Kidney (tissue), 14 donors: ENCODE data around the gene PPP1R3E. TPM values are rescaled to one million over a fixed set of nuclear protein-coding genes. Genes with fewer than 3 reads are reported as not detected.

Experiments
- DNase-seq, 5 donors: peaks; one replicate each; pipeline ENCODE4 v3.0.0-alpha.2; 2013 to 2020
- FAIRE-seq: peaks from 2 replicates; lab custom pipeline; 2012; peaks lifted over from hg19 to GRCh38; lab: Jason Lieb, UNC
- H3K27ac ChIP-seq, 2 donors: one replicate each; pipeline ENCODE4 v1.7.0; 2013; ENCODE audit warnings: low read depth in 2 of 2, low read length in 2 of 2, inconsistent platforms in 1 of 2
- H3K27me3 ChIP-seq: one replicate; pipeline ENCODE4 v1.7.1; 2013; ENCODE audit warnings: low read length, inconsistent platforms; ENCODE audit not compliant: control insufficient read depth, insufficient read depth
- H3K36me3 ChIP-seq, 3 donors: one replicate each; pipeline versions ENCODE4 v1.7.0 to v1.7.1; 2013; ENCODE audit warnings: low read length in 3 of 3, control low read depth in 1 of 3, inconsistent platforms in 1 of 3; ENCODE audit not compliant: insufficient read depth in 3 of 3, control insufficient read depth in 2 of 3
- H3K4me1 ChIP-seq, 3 donors: one replicate each; pipeline versions ENCODE4 v1.7.0 to v1.7.1; 2013; ENCODE audit warnings: low read length in 3 of 3, inconsistent platforms in 1 of 3, low read depth in 1 of 3; ENCODE audit not compliant: control insufficient read depth in 2 of 3, insufficient read depth in 2 of 3
- H3K4me3 ChIP-seq, 3 donors: one replicate each; pipeline versions ENCODE4 v1.7.0 to v1.8.1; 2013; ENCODE audit warnings: low read length in 3 of 3, control low read depth in 1 of 3, inconsistent platforms in 1 of 3
- H3K9ac ChIP-seq, 3 donors: one replicate each; pipeline versions ENCODE4 v1.7.0 to v1.7.1; 2013; ENCODE audit warnings: low read length in 3 of 3, control low read depth in 1 of 3, inconsistent platforms in 1 of 3
- H3K9me3 ChIP-seq, 3 donors: one replicate each; pipeline versions ENCODE4 v1.7.0 to v1.7.1; 2013; ENCODE audit warnings: low read length in 3 of 3, control low read depth in 1 of 3, inconsistent platforms in 1 of 3; ENCODE audit not compliant: control insufficient read depth in 2 of 3, insufficient read depth in 1 of 3
- intact Hi-C: fragments of 100-400 bp; cut with DNase I; formaldehyde crosslinking; loops from one replicate; pipeline ENCODE4 v1.11.1; 2022
- polyA plus RNA-seq: library from polyadenylated mRNA; stranded (reverse); fragments of 350-450 nt; fragmentation: Illumina TruSeq; extraction: RNeasy Lipid Tissue Mini Kit (QIAGEN cat#74804); gene quantifications from one replicate; pipeline ENCODE4 v1.2.3, GENCODE V29; 2014; ENCODE audit warnings: low read depth, low replicate concordance; ENCODE audit not compliant: insufficient read depth
- total RNA-seq: library from RNA; stranded (reverse); fragmentation: NEBNext Ultra II Directional; extraction: Animal tissue kit (Norgen Biotek cat#: 25700); gene quantifications from one replicate; pipeline ENCODE4 v1.2.1, GENCODE V29; 2021
- TF ChIP-seq, protein P1 (sequence below): IDR thresholded peaks from 3 replicates; pipeline ENCODE4 v1.5.1; 2012; ENCODE audit warnings: mild to moderate bottlenecking, moderate library complexity, borderline replicate concordance; ENCODE audit not compliant: insufficient read depth; ENCODE audit errors: extremely low read depth
- donor health status: control.
- donor health status: control.
- donor health status: control.
- donor health status: control.
- donor health status: control.
- donor health status: DM: yes; HTN: yes; CAD: no.
- donor health status: Normal renal cell carcinoma (clear cell type).

Gene PPP1R3E
- total and polyA plus RNA-seq, 2 donors from 2014 or later, result 17.3 to 22.8 TPM

DNA sequence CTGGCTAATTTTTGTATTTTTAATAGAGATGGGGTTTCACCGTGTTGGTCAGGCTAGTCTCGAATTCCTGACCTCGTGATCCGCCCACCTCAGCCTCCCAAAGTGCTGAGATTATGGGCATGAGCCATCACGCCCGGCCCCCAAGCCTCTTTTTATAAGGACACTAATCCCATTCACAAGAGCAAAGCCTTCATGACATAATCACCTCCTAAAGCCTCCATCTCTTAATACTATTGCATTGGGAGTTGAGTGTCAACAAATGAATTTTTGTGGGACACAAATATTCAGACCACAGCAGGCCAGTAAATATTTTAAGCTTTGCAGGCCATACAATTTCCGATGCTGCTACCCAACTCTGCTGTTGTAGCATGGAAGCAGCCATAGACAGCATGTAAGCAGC is 54.1 kb downstream of the PPP1R3E start:
- Histone ChIP-seq H3K27me3 (no peaks in the 10 kb centered on the region), H3K9me3 (no peaks in the 10 kb centered on the region), H3K4me3 (no peak overlapping the region), H3K4me1 (peaks cover 0 to 23% (median 7%) of the 10 kb centered on the region in 3 donors), H3K36me3 (no peaks in the 10 kb centered on the region), H3K9ac (no peak overlapping the region), H3K27ac (no peak overlapping the region)
- TF ChIP-seq, protein P1, sequence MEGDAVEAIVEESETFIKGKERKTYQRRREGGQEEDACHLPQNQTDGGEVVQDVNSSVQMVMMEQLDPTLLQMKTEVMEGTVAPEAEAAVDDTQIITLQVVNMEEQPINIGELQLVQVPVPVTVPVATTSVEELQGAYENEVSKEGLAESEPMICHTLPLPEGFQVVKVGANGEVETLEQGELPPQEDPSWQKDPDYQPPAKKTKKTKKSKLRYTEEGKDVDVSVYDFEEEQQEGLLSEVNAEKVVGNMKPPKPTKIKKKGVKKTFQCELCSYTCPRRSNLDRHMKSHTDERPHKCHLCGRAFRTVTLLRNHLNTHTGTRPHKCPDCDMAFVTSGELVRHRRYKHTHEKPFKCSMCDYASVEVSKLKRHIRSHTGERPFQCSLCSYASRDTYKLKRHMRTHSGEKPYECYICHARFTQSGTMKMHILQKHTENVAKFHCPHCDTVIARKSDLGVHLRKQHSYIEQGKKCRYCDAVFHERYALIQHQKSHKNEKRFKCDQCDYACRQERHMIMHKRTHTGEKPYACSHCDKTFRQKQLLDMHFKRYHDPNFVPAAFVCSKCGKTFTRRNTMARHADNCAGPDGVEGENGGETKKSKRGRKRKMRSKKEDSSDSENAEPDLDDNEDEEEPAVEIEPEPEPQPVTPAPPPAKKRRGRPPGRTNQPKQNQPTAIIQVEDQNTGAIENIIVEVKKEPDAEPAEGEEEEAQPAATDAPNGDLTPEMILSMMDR, result no peak
- DNase-seq (no peak), FAIRE-seq (no peak)
- intact Hi-C loops, result no loop called here

Other genes starting within 250 kb of the PPP1R3E start
- gene CDH24, start 245.3 kb downstream of the PPP1R3E start, total RNA-seq, result 5.1 TPM
- gene CDH24, start 245.3 kb downstream of the PPP1R3E start, polyA plus RNA-seq, result 5.4 TPM
- 150 TPM for gene ACIN1, start 207.7 kb downstream of the PPP1R3E start, total RNA-seq
- gene ACIN1, start 207.7 kb downstream of the PPP1R3E start, polyA plus RNA-seq, result 54.9 TPM
- 42.8 TPM for gene C14orf119, start 207.4 kb downstream of the PPP1R3E start, total RNA-seq
- 56.6 TPM for gene C14orf119, start 207.4 kb downstream of the PPP1R3E start, polyA plus RNA-seq
- not detected for gene CIROP, start 197.9 kb downstream of the PPP1R3E start, total RNA-seq
- gene CIROP, start 197.9 kb downstream of the PPP1R3E start, polyA plus RNA-seq, result not detected
- gene CEBPE, start 183.6 kb downstream of the PPP1R3E start, total RNA-seq, result not detected
- not detected for gene CEBPE, start 183.6 kb downstream of the PPP1R3E start, polyA plus RNA-seq
- 22.9 TPM for gene SLC7A8, start 119.2 kb downstream of the PPP1R3E start, total RNA-seq
- 210 TPM for gene SLC7A8, start 119.2 kb downstream of the PPP1R3E start, polyA plus RNA-seq
- not detected for gene RNF212B, start 64.9 kb downstream of the PPP1R3E start, total RNA-seq
- 2.8 TPM for gene RNF212B, start 64.9 kb downstream of the PPP1R3E start, polyA plus RNA-seq
- 14.8 TPM for gene HOMEZ, start 16.7 kb downstream of the PPP1R3E start, total RNA-seq
- 18.5 TPM for gene HOMEZ, start 16.7 kb downstream of the PPP1R3E start, polyA plus RNA-seq
- gene BCL2L2, start 4.0 kb upstream of the PPP1R3E start, total RNA-seq, result 43.6 TPM
- 35.6 TPM for gene BCL2L2, start 4.0 kb upstream of the PPP1R3E start, polyA plus RNA-seq
- gene PABPN1, start 18.6 kb upstream of the PPP1R3E start, total RNA-seq, result 145 TPM
- gene PABPN1, start 18.6 kb upstream of the PPP1R3E start, polyA plus RNA-seq, result 140 TPM
- gene SLC22A17, start 50.0 kb upstream of the PPP1R3E start, total RNA-seq, result 35.3 TPM
- gene SLC22A17, start 50.0 kb upstream of the PPP1R3E start, polyA plus RNA-seq, result 61.2 TPM
- 5.5 TPM for gene EFS, start 62.3 kb upstream of the PPP1R3E start, total RNA-seq
- 5.6 TPM for gene EFS, start 62.3 kb upstream of the PPP1R3E start, polyA plus RNA-seq
- not detected for gene IL25, start 70.0 kb upstream of the PPP1R3E start, total RNA-seq
- not detected for gene IL25, start 70.0 kb upstream of the PPP1R3E start, polyA plus RNA-seq
- gene CMTM5, start 74.2 kb upstream of the PPP1R3E start, total RNA-seq, result 0.54 TPM
- gene CMTM5, start 74.2 kb upstream of the PPP1R3E start, polyA plus RNA-seq, result 1.1 TPM
- gene MYH6, start 105.4 kb upstream of the PPP1R3E start, total RNA-seq, result 0.03 TPM
- 0.13 TPM for gene MYH6, start 105.4 kb upstream of the PPP1R3E start, polyA plus RNA-seq
- gene MYH7, start 132.8 kb upstream of the PPP1R3E start, total RNA-seq, result 0.06 TPM
- 1.6 TPM for gene MYH7, start 132.8 kb upstream of the PPP1R3E start, polyA plus RNA-seq
- 35.6 TPM for gene NGDN, start 166.8 kb upstream of the PPP1R3E start, total RNA-seq
- 37.6 TPM for gene NGDN, start 166.8 kb upstream of the PPP1R3E start, polyA plus RNA-seq
- gene ZFHX2, start 248.9 kb upstream of the PPP1R3E start, total RNA-seq, result 4.9 TPM
- gene ZFHX2, start 248.9 kb upstream of the PPP1R3E start, polyA plus RNA-seq, result 6.1 TPM